ENCODE results near the gene MYDGF. TPM values are rescaled to one million over a fixed set of nuclear protein-coding genes. Genes with fewer than 3 reads are reported as not detected.

MYDGF gene
- total RNA-seq, 1 donor from 2014 or later, result 48.8 TPM

- H3K27me3 Mint-ChIP-seq (ENCODE audit: low read depth), result no peaks in the 10 kb centered on the region
- no peaks in the 10 kb centered on the region for H3K9me3 Mint-ChIP-seq
- H3K27ac Mint-ChIP-seq (ENCODE audit: unreplicated experiment), result no peak overlapping the region
- TF ChIP-seq CTCF (conservative IDR thresholded peaks at IDR 0.05), result no peak
- H3K4me1 Mint-ChIP-seq, result peaks cover 3% of the 10 kb centered on the region
- H3K4me3 Mint-ChIP-seq, result no peak overlapping the region
- no peak for DNase-seq (ENCODE audit: low read depth, low spot score)
- H3K36me3 Mint-ChIP-seq (ENCODE audit: low read depth), result no peaks in the 10 kb centered on the region
Measured at GRCh38 chr19:4645718-4646117, 24.4 kb downstream of the MYDGF start.

GRCh38 chr19:4642625-4643024 lies 27.5 kb downstream of the MYDGF start:
- no peak overlapping the region for H3K4me3 Mint-ChIP-seq

GRCh38 chr19:4641132-4641531 lies 29.0 kb downstream of the MYDGF start:
- no peak overlapping the region for H3K4me3 Mint-ChIP-seq
- no peak for DNase-seq (ENCODE audit: low read depth, low spot score)

More at GRCh38 chr19:4642625-4643024, 27.5 kb downstream of the MYDGF start:
- Mint-ChIP-seq H3K4me1 (peaks cover 11% of the 10 kb centered on the region), H3K9me3 (no peaks in the 10 kb centered on the region), H3K27me3 (ENCODE audit: low read depth) (no peaks in the 10 kb centered on the region), H3K36me3 (ENCODE audit: low read depth) (no peaks in the 10 kb centered on the region), H3K27ac (ENCODE audit: unreplicated experiment) (peak overlapping the region; percentile 81)
- no peak for DNase-seq (ENCODE audit: low read depth, low spot score)
- no peak for TF ChIP-seq CTCF (conservative IDR thresholded peaks at IDR 0.05)

GRCh38 chr19:4640247-4641000 lies 29.7 kb downstream of the MYDGF start:
- H3K27me3 Mint-ChIP-seq (ENCODE audit: low read depth), result peaks cover 4% of the 10 kb centered on the region
- DNase-seq (ENCODE audit: low read depth, low spot score), result no peak
- no peaks in the 10 kb centered on the region for H3K9me3 Mint-ChIP-seq
- peak overlapping the region; percentile 56 for H3K4me3 Mint-ChIP-seq
- H3K4me1 Mint-ChIP-seq, result peaks cover 8% of the 10 kb centered on the region
- H3K27ac Mint-ChIP-seq (ENCODE audit: unreplicated experiment), result no peak overlapping the region
- no peaks in the 10 kb centered on the region for H3K36me3 Mint-ChIP-seq (ENCODE audit: low read depth)
- no peak for TF ChIP-seq CTCF (conservative IDR thresholded peaks at IDR 0.05)

More at GRCh38 chr19:4641132-4641531, 29.0 kb downstream of the MYDGF start:
- H3K4me1 Mint-ChIP-seq, result peaks cover 8% of the 10 kb centered on the region
- no peaks in the 10 kb centered on the region for H3K36me3 Mint-ChIP-seq (ENCODE audit: low read depth)
- no peaks in the 10 kb centered on the region for H3K9me3 Mint-ChIP-seq
- TF ChIP-seq CTCF (conservative IDR thresholded peaks at IDR 0.05), result no peak
- peaks cover 4% of the 10 kb centered on the region for H3K27me3 Mint-ChIP-seq (ENCODE audit: low read depth)
- no peak overlapping the region for H3K27ac Mint-ChIP-seq (ENCODE audit: unreplicated experiment)

- peaks cover 8% of the 10 kb centered on the region for H3K4me1 Mint-ChIP-seq
- no peaks in the 10 kb centered on the region for H3K36me3 Mint-ChIP-seq (ENCODE audit: low read depth)
- H3K27me3 Mint-ChIP-seq (ENCODE audit: low read depth), result peaks cover 4% of the 10 kb centered on the region
- DNase-seq (ENCODE audit: low read depth, low spot score), result no peak
- H3K27ac Mint-ChIP-seq (ENCODE audit: unreplicated experiment), result no peak overlapping the region
- TF ChIP-seq CTCF (conservative IDR thresholded peaks at IDR 0.05), result no peak
- H3K4me3 Mint-ChIP-seq, result peak overlapping the region; percentile 89
- H3K9me3 Mint-ChIP-seq, result no peaks in the 10 kb centered on the region
Measured at GRCh38 chr19:4639531-4640246, 30.5 kb downstream of the MYDGF start.

All from neural crest cell (in vitro differentiated cells).